Retinal pigment epithelial cell (primary cell): ENCODE measurements around the gene TAOK2.

Source experiments
- DNase-seq: peaks from one replicate; pipeline ENCODE4 v3.0.0-alpha.2; 2010; ENCODE audit warnings: low read depth
- H3K4me3 ChIP-seq: 2 replicates; pipeline ENCODE4 v1.5.1; 2011; ENCODE audit warnings: mild to moderate bottlenecking, low read length, control low read depth, moderate library complexity
- TF ChIP-seq, protein P1 (sequence below): conservative IDR thresholded peaks from 2 replicates; pipeline ENCODE4 v1.5.1; 2011; ENCODE audit warnings: low read depth, low read length, control low read depth, inconsistent platforms

The TAOK2 gene

DNA sequence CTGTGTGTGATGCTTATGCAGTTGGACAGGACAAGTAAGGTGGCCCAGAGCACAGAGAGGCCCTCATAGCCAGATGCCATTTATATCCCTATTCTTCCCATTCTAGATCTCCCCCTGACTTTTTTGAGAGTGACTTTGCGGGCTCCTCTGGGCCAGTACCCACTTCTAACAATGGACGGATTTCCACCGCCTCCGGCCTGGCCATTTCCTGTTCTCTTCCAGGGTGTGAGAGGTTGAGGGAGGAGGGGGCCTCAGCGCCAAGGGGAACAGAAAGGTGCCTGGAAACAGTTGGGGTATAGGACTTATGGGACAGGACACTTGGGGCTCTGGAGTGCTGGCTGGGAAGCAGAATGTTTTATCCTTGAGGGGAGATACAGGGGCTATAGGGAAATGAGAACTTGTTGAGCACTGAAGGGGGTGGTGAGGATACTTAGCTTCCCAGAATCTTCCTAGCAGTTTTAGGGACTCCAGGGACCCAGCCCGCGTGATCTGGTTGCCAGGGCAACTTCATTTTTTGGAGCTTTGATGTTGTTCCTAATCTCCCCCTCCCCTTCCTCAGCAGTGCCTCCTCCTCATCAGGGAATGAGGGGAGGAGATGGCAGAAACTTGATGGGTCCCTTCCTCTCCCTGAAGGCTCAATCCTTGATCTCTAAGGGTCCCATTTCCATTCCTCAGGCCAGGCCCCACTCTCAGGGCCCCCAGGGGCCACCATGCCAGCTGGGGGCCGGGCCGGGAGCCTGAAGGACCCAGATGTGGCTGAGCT lies 3.6 kb downstream of the TAOK2 start:
- no peak overlapping the region for H3K4me3 ChIP-seq
- TF ChIP-seq, protein P1, sequence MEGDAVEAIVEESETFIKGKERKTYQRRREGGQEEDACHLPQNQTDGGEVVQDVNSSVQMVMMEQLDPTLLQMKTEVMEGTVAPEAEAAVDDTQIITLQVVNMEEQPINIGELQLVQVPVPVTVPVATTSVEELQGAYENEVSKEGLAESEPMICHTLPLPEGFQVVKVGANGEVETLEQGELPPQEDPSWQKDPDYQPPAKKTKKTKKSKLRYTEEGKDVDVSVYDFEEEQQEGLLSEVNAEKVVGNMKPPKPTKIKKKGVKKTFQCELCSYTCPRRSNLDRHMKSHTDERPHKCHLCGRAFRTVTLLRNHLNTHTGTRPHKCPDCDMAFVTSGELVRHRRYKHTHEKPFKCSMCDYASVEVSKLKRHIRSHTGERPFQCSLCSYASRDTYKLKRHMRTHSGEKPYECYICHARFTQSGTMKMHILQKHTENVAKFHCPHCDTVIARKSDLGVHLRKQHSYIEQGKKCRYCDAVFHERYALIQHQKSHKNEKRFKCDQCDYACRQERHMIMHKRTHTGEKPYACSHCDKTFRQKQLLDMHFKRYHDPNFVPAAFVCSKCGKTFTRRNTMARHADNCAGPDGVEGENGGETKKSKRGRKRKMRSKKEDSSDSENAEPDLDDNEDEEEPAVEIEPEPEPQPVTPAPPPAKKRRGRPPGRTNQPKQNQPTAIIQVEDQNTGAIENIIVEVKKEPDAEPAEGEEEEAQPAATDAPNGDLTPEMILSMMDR: no peak
- no peak for DNase-seq

DNA sequence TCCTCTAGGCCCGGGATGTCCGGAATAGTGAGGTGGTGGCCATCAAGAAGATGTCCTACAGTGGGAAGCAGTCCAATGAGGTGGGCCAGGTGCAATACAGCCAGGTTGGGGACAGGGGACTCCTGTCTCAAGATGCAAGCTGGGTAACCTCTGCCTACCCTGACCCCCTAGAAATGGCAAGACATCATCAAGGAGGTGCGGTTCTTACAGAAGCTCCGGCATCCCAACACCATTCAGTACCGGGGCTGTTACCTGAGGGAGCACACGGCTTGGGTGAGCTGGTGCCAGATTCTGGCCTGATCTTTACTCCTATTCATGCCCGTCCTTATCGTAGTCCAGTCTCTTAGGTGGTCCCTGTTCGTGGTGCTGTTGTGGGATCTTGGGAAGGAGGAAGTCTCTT lies 4.4 kb downstream of the TAOK2 start:
- no peak for DNase-seq
- TF ChIP-seq, protein P1: no peak
- no peak overlapping the region for H3K4me3 ChIP-seq

DNA sequence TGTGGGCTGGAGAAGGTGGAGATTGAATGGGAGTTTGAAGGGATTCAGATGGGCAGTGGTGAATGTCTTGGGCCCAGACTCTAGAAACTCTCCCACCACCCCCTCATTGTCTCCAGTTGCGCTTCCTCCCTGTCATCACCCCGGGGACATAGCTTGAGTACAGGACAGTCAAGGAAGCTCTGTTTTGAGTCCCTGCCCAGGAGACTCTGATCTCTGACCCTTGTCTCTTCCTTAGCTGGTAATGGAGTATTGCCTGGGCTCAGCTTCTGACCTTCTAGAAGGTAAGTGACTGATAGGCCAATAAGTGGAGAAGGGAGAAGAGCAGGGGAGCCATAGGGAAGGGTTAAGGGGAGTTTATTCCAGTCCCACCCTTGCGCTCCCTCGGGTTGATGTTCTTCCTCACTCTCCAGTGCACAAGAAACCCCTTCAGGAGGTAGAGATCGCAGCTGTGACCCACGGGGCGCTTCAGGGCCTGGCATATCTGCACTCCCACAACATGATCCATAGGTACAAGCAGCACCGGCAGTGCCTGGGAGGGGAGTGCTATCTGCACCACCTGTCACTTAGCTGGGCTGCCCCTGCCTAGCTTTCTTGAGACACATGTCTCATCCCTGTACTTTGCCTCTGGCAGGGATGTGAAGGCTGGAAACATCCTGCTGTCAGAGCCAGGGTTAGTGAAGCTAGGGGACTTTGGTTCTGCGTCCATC lies 5.0 kb downstream of the TAOK2 start:
- no peak overlapping the region for H3K4me3 ChIP-seq
- TF ChIP-seq, protein P1: no peak
- no peak for DNase-seq

DNA sequence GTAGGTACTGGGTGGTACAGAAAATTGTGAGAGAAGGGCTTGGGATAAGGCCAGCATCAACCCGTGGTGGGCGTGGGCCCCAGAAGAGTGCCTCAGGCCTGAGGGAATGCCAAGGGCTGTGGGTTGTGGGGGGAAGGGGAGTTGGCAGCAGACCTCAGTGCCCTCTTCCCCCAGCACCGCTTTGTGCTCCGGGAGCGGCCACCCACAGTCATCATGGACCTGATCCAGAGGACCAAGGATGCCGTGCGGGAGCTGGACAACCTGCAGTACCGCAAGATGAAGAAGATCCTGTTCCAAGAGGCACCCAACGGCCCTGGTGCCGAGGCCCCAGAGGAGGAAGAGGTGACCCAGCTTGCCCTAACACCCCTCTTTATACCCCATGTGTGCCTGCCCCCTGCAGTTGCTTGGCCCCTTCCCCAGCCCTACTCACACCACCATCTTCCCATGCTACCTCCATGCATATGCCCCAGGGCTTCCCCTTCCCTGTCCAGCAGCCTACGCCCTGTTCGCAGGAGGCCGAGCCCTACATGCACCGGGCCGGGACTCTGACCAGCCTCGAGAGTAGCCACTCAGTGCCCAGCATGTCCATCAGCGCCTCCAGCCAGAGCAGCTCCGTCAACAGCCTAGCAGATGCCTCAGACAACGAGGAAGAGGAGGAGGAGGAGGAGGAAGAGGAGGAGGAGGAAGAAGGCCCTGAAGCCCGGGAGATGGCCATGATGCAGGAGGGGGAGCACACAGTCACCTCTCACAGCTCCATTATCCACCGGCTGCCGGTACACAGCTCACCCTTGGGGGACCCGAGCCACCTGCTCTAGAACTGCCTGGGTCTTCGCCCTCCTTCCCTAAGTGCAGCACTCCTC lies 9.1 kb downstream of the TAOK2 start:
- H3K4me3 ChIP-seq: no peak overlapping the region
- no peak for DNase-seq
- TF ChIP-seq, protein P1: no peak

DNA sequence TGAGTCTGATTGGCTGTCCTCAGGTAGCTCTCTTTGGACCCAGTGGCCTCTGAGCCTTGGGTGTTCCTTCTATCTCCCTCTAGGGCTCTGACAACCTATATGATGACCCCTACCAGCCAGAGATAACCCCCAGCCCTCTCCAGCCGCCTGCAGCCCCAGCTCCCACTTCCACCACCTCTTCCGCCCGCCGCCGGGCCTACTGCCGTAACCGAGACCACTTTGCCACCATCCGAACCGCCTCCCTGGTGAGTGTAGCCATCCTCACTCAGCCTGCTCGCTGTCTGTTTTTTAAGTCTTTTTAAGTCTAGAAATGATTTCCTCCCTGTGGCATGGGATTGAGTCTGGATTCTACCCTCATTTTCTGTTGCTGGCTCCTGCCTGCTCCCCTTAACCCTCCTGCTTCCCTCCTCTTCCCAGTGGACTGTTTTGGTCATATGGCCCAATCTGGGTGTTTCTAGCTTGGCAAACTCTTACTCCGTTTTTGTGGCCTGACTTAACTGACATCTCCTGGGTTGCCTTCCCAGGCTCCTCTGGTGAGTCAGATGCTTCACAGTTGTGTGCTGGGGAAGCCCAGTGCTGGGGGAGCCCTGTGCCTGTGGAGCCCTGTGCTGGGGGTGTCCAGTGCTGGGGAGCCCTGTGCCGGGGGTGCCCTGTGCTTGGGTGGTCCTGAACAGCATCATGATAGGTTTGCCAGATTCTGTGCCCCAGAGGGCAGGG lies 9.9 kb downstream of the TAOK2 start:
- TF ChIP-seq, protein P1: no peak
- no peak overlapping the region for H3K4me3 ChIP-seq
- DNase-seq: no peak

DNA sequence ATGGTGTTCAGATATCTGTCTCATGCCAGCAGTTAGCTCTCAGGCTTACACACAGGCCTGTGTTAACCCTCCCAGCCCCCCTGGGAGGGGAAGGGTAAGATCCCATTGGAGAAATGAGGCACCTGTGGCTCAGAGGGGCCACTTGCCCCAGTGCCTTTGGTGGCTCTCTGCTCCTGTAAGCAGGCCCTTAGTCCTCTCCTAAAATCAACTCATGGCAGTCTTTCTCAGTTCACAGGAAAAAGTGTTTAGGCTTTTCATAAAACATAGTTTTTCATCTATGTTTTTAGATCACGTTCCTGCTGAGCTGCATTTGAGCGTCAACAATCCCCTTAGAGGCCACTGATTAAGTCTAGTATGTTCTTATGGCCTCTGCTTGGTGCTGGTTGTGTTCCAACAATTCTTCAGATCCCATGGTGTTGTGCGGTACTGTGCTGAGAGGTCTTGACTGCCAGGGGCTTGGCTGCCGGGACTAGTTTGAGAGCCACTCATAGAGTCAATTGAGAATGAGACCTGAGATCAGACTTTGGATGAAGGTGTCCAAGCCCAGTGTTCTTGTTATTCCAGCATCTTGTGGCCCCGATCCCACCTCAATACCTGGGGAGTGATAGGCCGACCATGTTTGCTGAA lies 10.6 kb downstream of the TAOK2 start:
- H3K4me3 ChIP-seq: no peak overlapping the region
- TF ChIP-seq, protein P1: no peak
- no peak for DNase-seq
